Hepatocyte (in vitro differentiated cells): Measurements from ENCODE around the gene ENTPD2.

Experiments
- EZH2 ChIP-seq: fragments of 200-600 bp; sonication (generic); IDR thresholded peaks from 2 replicates; pipeline ENCODE4 v1.6.1; 2016; ENCODE audit warnings: antibody characterized with exemption, mild to moderate bottlenecking, borderline replicate concordance
- EZH2phosphoT487 ChIP-seq: fragments of 200-600 bp; sonication (generic); IDR thresholded peaks from one replicate; pipeline ENCODE4 v1.6.1; 2018; ENCODE audit warnings: antibody characterized with exemption, mild to moderate bottlenecking, low read depth, moderate library complexity; ENCODE audit not compliant: unreplicated experiment, severe bottlenecking
- TF ChIP-seq, protein P1 (sequence below): fragments of 200-600 bp; sonication (generic); IDR thresholded peaks from 2 replicates; pipeline ENCODE4 v1.5.1; 2016; ENCODE audit warnings: antibody characterized with exemption, mild to moderate bottlenecking; ENCODE audit not compliant: poor library complexity

DNA sequence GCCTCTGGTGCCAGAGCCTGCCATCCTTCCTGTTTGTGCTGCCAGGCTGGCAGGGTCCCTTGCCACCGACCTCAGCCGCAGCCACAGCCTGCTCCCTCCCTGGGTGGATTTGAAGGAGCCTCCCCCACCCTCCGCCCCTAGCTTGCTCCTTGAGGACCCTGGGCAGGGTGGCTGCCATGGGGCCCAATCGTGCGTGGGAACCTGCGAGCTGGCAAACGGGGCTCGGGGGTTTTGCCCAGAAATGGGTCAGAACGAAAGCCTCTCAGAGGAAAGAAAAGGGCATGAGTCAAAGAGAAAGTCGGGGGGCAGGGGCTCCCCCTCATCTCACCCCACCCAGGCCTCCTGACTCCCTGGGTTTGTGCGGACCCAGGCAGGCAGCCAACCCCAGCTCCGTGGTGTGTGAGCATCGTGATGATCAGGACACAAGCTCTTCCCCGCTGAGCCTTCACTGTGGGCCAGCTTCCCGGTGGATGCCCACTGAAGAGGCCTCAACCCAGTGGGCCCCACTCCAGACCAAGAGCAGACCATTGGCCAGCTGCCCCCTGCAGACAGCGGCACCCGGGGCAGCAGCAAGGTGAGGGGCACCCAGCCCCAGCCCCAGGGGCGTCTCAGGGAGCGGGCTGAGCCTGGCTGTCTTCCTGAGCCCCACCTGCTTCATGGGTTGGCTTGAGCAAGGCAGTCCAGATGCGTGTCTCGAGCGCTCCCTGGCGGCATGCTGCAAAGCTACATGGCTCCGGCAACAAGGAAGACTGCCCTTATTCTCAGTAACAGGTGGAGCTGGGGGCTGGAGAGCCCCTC, 19.0 kb downstream of the ENTPD2 start:
- TF ChIP-seq, protein P1, sequence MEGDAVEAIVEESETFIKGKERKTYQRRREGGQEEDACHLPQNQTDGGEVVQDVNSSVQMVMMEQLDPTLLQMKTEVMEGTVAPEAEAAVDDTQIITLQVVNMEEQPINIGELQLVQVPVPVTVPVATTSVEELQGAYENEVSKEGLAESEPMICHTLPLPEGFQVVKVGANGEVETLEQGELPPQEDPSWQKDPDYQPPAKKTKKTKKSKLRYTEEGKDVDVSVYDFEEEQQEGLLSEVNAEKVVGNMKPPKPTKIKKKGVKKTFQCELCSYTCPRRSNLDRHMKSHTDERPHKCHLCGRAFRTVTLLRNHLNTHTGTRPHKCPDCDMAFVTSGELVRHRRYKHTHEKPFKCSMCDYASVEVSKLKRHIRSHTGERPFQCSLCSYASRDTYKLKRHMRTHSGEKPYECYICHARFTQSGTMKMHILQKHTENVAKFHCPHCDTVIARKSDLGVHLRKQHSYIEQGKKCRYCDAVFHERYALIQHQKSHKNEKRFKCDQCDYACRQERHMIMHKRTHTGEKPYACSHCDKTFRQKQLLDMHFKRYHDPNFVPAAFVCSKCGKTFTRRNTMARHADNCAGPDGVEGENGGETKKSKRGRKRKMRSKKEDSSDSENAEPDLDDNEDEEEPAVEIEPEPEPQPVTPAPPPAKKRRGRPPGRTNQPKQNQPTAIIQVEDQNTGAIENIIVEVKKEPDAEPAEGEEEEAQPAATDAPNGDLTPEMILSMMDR = peak; percentile 88
- TF ChIP-seq EZH2phosphoT487 = no peak
- no peak for TF ChIP-seq EZH2
